Esophagus squamous epithelium (tissue), 4 donors: Measurements from ENCODE around the gene ATXN1.

Experiments used
- POLR2A ChIP-seq, 4 donors: fragments of 450-650 bp; IDR thresholded peaks; one replicate each; pipeline ENCODE4 v1.6.1; 2017; ENCODE audit warnings: antibody characterized with exemption in 4 of 4, mild to moderate bottlenecking in 4 of 4, moderate library complexity in 3 of 4
- TF ChIP-seq, protein P1 (sequence below), 6 experiments: fragments of 450-650 bp in 4 of 6; fragments of 200-600 bp in 2 of 6; sonication (generic) in 2 of 6; IDR thresholded peaks; one replicate each; pipeline ENCODE4 v1.5.1; 2016 to 2019; ENCODE audit warnings: antibody characterized with exemption in 6 of 6, mild to moderate bottlenecking in 4 of 6, moderate library complexity in 4 of 6

DNA sequence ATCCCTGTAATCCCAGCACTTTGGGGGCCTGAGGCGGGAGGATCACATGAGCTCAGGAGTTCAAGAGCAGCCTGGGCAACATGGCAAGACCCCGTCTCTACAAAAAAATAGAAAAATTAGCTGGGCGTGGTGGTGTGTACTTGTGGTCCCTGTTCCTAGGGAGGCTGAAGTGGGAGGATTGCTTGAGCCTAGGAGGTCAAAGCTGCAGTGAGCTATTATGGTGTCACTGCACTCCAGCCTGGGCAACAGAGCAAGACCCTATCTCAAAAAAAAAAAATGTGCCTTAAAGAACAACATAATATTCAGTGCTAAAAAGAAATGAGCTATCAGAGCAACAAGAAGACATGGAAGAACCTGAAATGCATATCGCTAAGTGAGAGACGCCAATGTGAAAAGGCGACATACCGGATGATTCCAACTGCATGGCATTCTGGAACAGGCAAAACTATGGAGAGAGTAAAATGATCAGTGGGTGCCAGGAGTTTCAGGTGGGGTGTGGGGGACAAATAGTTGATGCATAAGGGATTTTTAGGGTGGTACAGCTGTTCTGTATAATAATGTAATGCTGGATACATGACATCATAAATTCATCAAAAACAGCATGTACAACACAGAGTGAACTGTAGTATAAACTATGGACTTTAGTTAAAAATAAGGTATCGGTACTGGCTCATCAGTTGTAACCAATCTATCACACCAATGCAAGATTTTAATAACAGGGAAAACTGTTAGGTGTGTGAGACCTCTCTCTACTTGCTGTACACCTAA is 442.1 kb downstream of the ATXN1 start:
- TF ChIP-seq, protein P1, sequence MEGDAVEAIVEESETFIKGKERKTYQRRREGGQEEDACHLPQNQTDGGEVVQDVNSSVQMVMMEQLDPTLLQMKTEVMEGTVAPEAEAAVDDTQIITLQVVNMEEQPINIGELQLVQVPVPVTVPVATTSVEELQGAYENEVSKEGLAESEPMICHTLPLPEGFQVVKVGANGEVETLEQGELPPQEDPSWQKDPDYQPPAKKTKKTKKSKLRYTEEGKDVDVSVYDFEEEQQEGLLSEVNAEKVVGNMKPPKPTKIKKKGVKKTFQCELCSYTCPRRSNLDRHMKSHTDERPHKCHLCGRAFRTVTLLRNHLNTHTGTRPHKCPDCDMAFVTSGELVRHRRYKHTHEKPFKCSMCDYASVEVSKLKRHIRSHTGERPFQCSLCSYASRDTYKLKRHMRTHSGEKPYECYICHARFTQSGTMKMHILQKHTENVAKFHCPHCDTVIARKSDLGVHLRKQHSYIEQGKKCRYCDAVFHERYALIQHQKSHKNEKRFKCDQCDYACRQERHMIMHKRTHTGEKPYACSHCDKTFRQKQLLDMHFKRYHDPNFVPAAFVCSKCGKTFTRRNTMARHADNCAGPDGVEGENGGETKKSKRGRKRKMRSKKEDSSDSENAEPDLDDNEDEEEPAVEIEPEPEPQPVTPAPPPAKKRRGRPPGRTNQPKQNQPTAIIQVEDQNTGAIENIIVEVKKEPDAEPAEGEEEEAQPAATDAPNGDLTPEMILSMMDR (IDR thresholded peaks at IDR 0.05): no peak
- no peak for TF ChIP-seq POLR2A (IDR thresholded peaks at IDR 0.05)
